Psoas muscle (tissue), 8 donors: ENCODE measurements around the gene LPAR1. TPM values are rescaled to one million over a fixed set of nuclear protein-coding genes. Genes with fewer than 3 reads are reported as not detected.

Source experiments
- ATAC-seq, 4 donors: fragments of 200-7000 bp; cut with Tn5 transposase; one replicate each; pipeline ENCODE4 v1.9.1; 2020; ENCODE audit warnings: moderate library complexity in 3 of 4, mild to moderate bottlenecking in 2 of 4
- DNase-seq, 2 donors: peaks; one replicate each; pipeline ENCODE4 v3.0.0-alpha.2; 2020
- H3K27ac ChIP-seq: fragments of 200-600 bp; one replicate; pipeline ENCODE4 v1.8.0; 2022
- H3K27me3 ChIP-seq, 3 donors: fragments of 200-600 bp in 1 of 3; one replicate each; pipeline versions ENCODE4 v1.6.1 to v1.8.0; 2013 to 2022; ENCODE audit warnings: low read length in 2 of 3, mild to moderate bottlenecking in 2 of 3, moderate library complexity in 1 of 3; ENCODE audit not compliant: insufficient read depth in 3 of 3
- H3K36me3 ChIP-seq, 2 donors: fragments of 200-600 bp in 1 of 2; one replicate each; pipeline versions ENCODE4 v1.6.1 to v1.8.0; 2013 to 2022; ENCODE audit warnings: low read depth in 1 of 2, mild to moderate bottlenecking in 1 of 2, moderate library complexity in 1 of 2; ENCODE audit not compliant: insufficient read depth in 1 of 2
- H3K4me1 ChIP-seq: fragments of 200-600 bp; one replicate; pipeline ENCODE4 v1.8.0; 2022
- H3K4me3 ChIP-seq: fragments of 200-600 bp; one replicate; pipeline ENCODE4 v1.8.0; 2022; ENCODE audit warnings: mild to moderate bottlenecking
- H3K9me3 ChIP-seq: fragments of 200-600 bp; one replicate; pipeline ENCODE4 v1.8.0; 2022
- CTCF ChIP-seq: fragments of 200-600 bp; IDR thresholded peaks from one replicate; pipeline ENCODE4 v1.8.0; 2022; ENCODE audit warnings: antibody characterized with exemption
- WGBS, 3 donors: extraction: QIAGEN DNeasy Blood & Tissue Kit; methylation state at CpG; one replicate each; pipeline versions ENCODE4 v1.1.6 to v1.1.7; 2013; 5-methylcytosine and 5-hydroxymethylcytosine counted together
- intact Hi-C, 2 donors: fragments of 100-400 bp; cut with DNase I; formaldehyde crosslinking; loops; one replicate each; pipeline versions ENCODE4 v1.11.0 to v1.14.2; 2022
- polyA plus RNA-seq, 3 donors: library from polyadenylated mRNA; stranded (reverse); fragments of 200-250 nt; gene quantifications; one replicate each; pipeline ENCODE4 v1.2.3, GENCODE V29; 2013
- total RNA-seq, 4 donors: library from RNA; stranded (reverse); fragmentation: NEBNext Ultra II Directional in 2 of 4; extraction: Animal tissue kit (Norgen Biotek cat#: 25700) in 2 of 4; gene quantifications; one replicate each; pipeline versions ENCODE4 v1.2.1 to v1.2.4, GENCODE V29; 2021 to 2023
- donor health status: healthy with polysubstance abuse.
- donor health status: DM: no; HTN: no; CAD: no; lungs with moderate emphysema.
- donor health status: Bipolar disorder and iron deficiency.
- donor health status: healthy.
- donor health status: DM: yes; HTN: yes; CAD: no.
- donor health status: DM: no; HTN: no; CAD: no.
- donor health status: DM: no; HTN: no; CAD: no.
- donor health status: DM: yes; HTN: yes; CAD: no.

LPAR1 gene
- total and polyA plus RNA-seq, 7 donors, result 2.5 to 7.7 (median 4.7) TPM

- no peak for ATAC-seq
Measured at GRCh38 chr9:110900456-110900855, 137.8 kb downstream of the LPAR1 start.

GRCh38 chr9:110898866-110899265 is 139.4 kb downstream of the LPAR1 start:
- intact Hi-C loops, result no loop called here
- DNase-seq (no peak), ATAC-seq (no peak)
- H3K27ac ChIP-seq, result no peak overlapping the region
- no peak overlapping the region for H3K4me3 ChIP-seq
- H3K36me3 ChIP-seq, result no peaks in the 10 kb centered on the region
- no peaks in the 10 kb centered on the region for H3K9me3 ChIP-seq
- WGBS, 3 donors, result 62 to 64% (median 63%) methylated on average over 2 of the region's 2 CpGs
- TF ChIP-seq CTCF, result no peak
- no peaks in the 10 kb centered on the region for H3K27me3 ChIP-seq
- H3K4me1 ChIP-seq, result no peaks in the 10 kb centered on the region

More at GRCh38 chr9:110900456-110900855, 137.8 kb downstream of the LPAR1 start:
- no peak overlapping the region for H3K4me3 ChIP-seq
- no peak overlapping the region for H3K27ac ChIP-seq
- TF ChIP-seq CTCF, result no peak
- DNase-seq, result no peak
- H3K4me1 ChIP-seq, result no peaks in the 10 kb centered on the region
- no peaks in the 10 kb centered on the region for H3K27me3 ChIP-seq
- H3K9me3 ChIP-seq, result no peaks in the 10 kb centered on the region
- intact Hi-C loops, result no loop called here
- WGBS, 3 donors, result 81 to 90% (median 86%) methylated on average over 1 of the region's 1 CpG
- no peaks in the 10 kb centered on the region for H3K36me3 ChIP-seq

- no peak for TF ChIP-seq CTCF
- no peak for ATAC-seq
Measured at GRCh38 chr9:110898358-110898757, 139.9 kb downstream of the LPAR1 start.

GRCh38 chr9:110897943-110898342 is 140.3 kb downstream of the LPAR1 start:
- no peak for DNase-seq
- Histone ChIP-seq H3K9me3 (no peaks in the 10 kb centered on the region), H3K4me1 (no peaks in the 10 kb centered on the region), H3K4me3 (no peak overlapping the region), H3K36me3 (no peaks in the 10 kb centered on the region), H3K27ac (no peak overlapping the region), H3K27me3 (no peaks in the 10 kb centered on the region)
- TF ChIP-seq CTCF, result no peak
- intact Hi-C loops, result no loop called here
- no peak for ATAC-seq
- 66 to 81% (median 67%) methylated on average over 1 of the region's 1 CpG for WGBS, 3 donors

More at GRCh38 chr9:110898358-110898757, 139.9 kb downstream of the LPAR1 start:
- H3K4me3 ChIP-seq, result no peak overlapping the region
- no peaks in the 10 kb centered on the region for H3K4me1 ChIP-seq
- H3K9me3 ChIP-seq, result no peaks in the 10 kb centered on the region
- H3K27me3 ChIP-seq, result no peaks in the 10 kb centered on the region
- WGBS, 3 donors, result 56 to 71% (median 65%) methylated on average over 7 of the region's 7 CpGs
- no peak for DNase-seq
- no peak overlapping the region for H3K27ac ChIP-seq
- no peaks in the 10 kb centered on the region for H3K36me3 ChIP-seq
- intact Hi-C loops, result no loop called here
